K562 (cell line): Measurements from ENCODE around the gene OR52K1. TPM values are rescaled to one million over a fixed set of nuclear protein-coding genes. Genes with fewer than 3 reads are reported as not detected.

ENCODE experiments used
- ATAC-seq: fragments of 200-7000 bp; cut with Tn5 transposase; 3 replicates; pipeline ENCODE4 v1.9.1; 2020; ENCODE audit warnings: moderate library complexity
- BruUV-seq: library from RNA; stranded (reverse); fragments of 400-500 nt; replicated peaks from 2 replicates; lab custom pipeline; 2021; lab: Mats Ljungman, UMichigan
- CTCF ChIA-PET: fragments of 300-600 bp; formaldehyde crosslinking; extraction: SDS; loops from one replicate; lab custom pipeline; 2021; ENCODE audit warnings: low intra/inter-chr PET ratio; lab: Yijun Ruan, JAX
- POLR2A ChIA-PET: fragments of 300-600, 350-650 bp; sonication (Branson Sonifier 250); formaldehyde crosslinking; extraction: SDS; loops from one replicate; lab custom pipeline; 2021; ENCODE audit warnings: antibody characterized with exemption, inconsistent platforms; lab: Yijun Ruan, JAX
- DNase-seq, 4 experiments: peaks; one replicate each; pipeline versions ENCODE4 v3.0.0 to v3.0.0-alpha.2; 2011 to 2018; ENCODE audit warnings: low spot score in 3 of 4, mixed read lengths in 3 of 4; ENCODE audit errors: extremely low read depth in 1 of 4
- FAIRE-seq: peaks from 2 replicates; lab custom pipeline; 2011; peaks lifted over from hg19 to GRCh38; lab: Jason Lieb, UNC
- H2AFZ ChIP-seq: 2 replicates; pipeline ENCODE4 v1.6.0; 2011; ENCODE audit warnings: low read depth, low read length, control low read depth, inconsistent platforms
- H3K27ac ChIP-seq: fragments of 200-600 bp; 3 replicates; pipeline ENCODE4 v1.8.0; 2011; ENCODE audit warnings: low read depth, mild to moderate bottlenecking, control low read depth, inconsistent platforms, low read length, moderate library complexity, mixed read lengths; ENCODE audit errors: extremely low read depth
- H3K27me3 ChIP-seq, 2 experiments: fragments of 300-600 bp in 1 of 2; 2 replicates in 1 of 2; 3 replicates in 1 of 2; pipeline versions ENCODE4 v1.6.0 to v1.8.0; 2011; ENCODE audit warnings: inconsistent platforms in 2 of 2, low read length in 2 of 2, mild to moderate bottlenecking in 1 of 2, mixed read lengths in 1 of 2, moderate library complexity in 1 of 2; ENCODE audit not compliant: control insufficient read depth in 2 of 2, insufficient read depth in 2 of 2
- H3K36me3 ChIP-seq: fragments of 300-600 bp; 3 replicates; pipeline ENCODE4 v1.8.0; 2011; ENCODE audit warnings: mild to moderate bottlenecking, low read length, inconsistent platforms; ENCODE audit not compliant: control insufficient read depth, insufficient read depth
- H3K4me1 ChIP-seq, 2 experiments: fragments of 200-600 bp in 1 of 2; replicated peaks in 1 of 2; 2 replicates in 1 of 2; 3 replicates in 1 of 2; pipeline versions ENCODE4 v1.5.1 to v1.8.0; 2011; ENCODE audit warnings: inconsistent platforms in 2 of 2, low read length in 2 of 2, mild to moderate bottlenecking in 1 of 2, mixed read lengths in 1 of 2, moderate library complexity in 1 of 2; ENCODE audit not compliant: control insufficient read depth in 2 of 2, insufficient read depth in 2 of 2
- H3K4me2 ChIP-seq: 2 replicates; pipeline ENCODE4 v1.6.1; 2011; ENCODE audit warnings: low read length, control low read depth, inconsistent platforms, mixed read lengths; ENCODE audit not compliant: insufficient read depth
- H3K4me3 ChIP-seq: fragments of 200-600 bp; sonication (generic), shearing (Covaris generic); 2 replicates; pipeline ENCODE4 v1.5.1; 2016; ENCODE audit warnings: control low read depth, inconsistent platforms
- H3K79me2 ChIP-seq: fragments of 200-600 bp; 3 replicates; pipeline ENCODE4 v1.8.0; 2011; ENCODE audit warnings: low read length, inconsistent platforms; ENCODE audit not compliant: control insufficient read depth, insufficient read depth
- H3K9ac ChIP-seq, 2 experiments: 2 replicates each; pipeline versions ENCODE4 v1.6.0 to v1.6.1; 2011; ENCODE audit warnings: low read depth in 2 of 2, low read length in 2 of 2, control low read depth in 1 of 2, inconsistent platforms in 1 of 2, mild to moderate bottlenecking in 1 of 2, mixed read lengths in 1 of 2; ENCODE audit not compliant: insufficient read depth in 1 of 2
- H3K9me1 ChIP-seq: one replicate; pipeline ENCODE4 v1.6.0; 2011; ENCODE audit warnings: inconsistent platforms, mild to moderate bottlenecking, low read length, moderate library complexity; ENCODE audit not compliant: control insufficient read depth, insufficient read depth
- H3K9me3 ChIP-seq: replicated peaks from 2 replicates; pipeline ENCODE4 v1.5.1; 2011; ENCODE audit warnings: low read depth, low read length, inconsistent platforms; ENCODE audit not compliant: control insufficient read depth, insufficient read depth
- H4K20me1 ChIP-seq: replicated peaks from 2 replicates; pipeline ENCODE4 v1.6.1; 2011; ENCODE audit warnings: low read length, inconsistent platforms, mixed read lengths; ENCODE audit not compliant: control insufficient read depth, insufficient read depth
- CGGBP1 ChIP-seq: fragments of 250-450 bp; sonication (Bioruptor Pico); IDR thresholded peaks from 2 replicates; pipeline ENCODE4 v1.9.0; 2021; ENCODE audit warnings: mild to moderate bottlenecking
- GTF2A2 ChIP-seq: IDR thresholded peaks from 2 replicates; pipeline ENCODE4 v1.6.1; 2016; ENCODE audit warnings: mild to moderate bottlenecking, missing genetic modification characterization, missing compliant biosample characterization
- HES1 ChIP-seq: fragments of 450-650 bp; IDR thresholded peaks from 2 replicates; pipeline ENCODE4 v1.6.1; 2016; ENCODE audit warnings: low read depth, mild to moderate bottlenecking, moderate library complexity
- SRSF7 ChIP-seq: fragments of 200-400 bp; formaldehyde crosslinking; optimal IDR thresholded peaks from 2 replicates; pipeline ENCODE3; 2017; ENCODE audit warnings: mild to moderate bottlenecking, low read depth, low read length
- WGBS: fragments of 100-300 bp; shearing (Covaris generic); methylation state at CpG from one replicate; pipeline ENCODE4 v1.1.6; 2016; ENCODE audit warnings: low coverage, mixed read lengths; ENCODE audit not compliant: insufficient coverage; ENCODE audit errors: missing lambda C conversion rate; 5-methylcytosine and 5-hydroxymethylcytosine counted together
- in situ Hi-C: fragments of 300-500 bp; cut with MboI; formaldehyde crosslinking; loops from 4 replicates; pipeline ENCODE4 v1.15.0; 2018; ENCODE audit warnings: inconsistent platforms, mixed read lengths
- intact Hi-C: fragments of 100-400 bp; cut with micrococcal nuclease; formaldehyde crosslinking; loops from 2 replicates; pipeline ENCODE4 v1.14.2; 2022
- polyA plus RNA-seq, 8 experiments: library from polyadenylated mRNA; depleted of rRNA in 4 of 8; stranded (reverse) in 5 of 8; unstranded in 3 of 8; fragments of >200 nt; fragmentation: Nextera tagmentation in 2 of 8; fragmentation: Illumina TruSeq in 1 of 8; extraction: Ambion mirVana in 2 of 8; extraction: Trizol in 1 of 8; gene quantifications; 2 replicates each; pipeline versions ENCODE4 v1.2.1 to v1.2.3, GENCODE V29; 2011 to 2014; ENCODE audit warnings: inconsistent platforms in 1 of 8, missing spikeins in 1 of 8
- total RNA-seq, 7 experiments: library from RNA; depleted of rRNA in 6 of 7; stranded (reverse); fragments of >200 nt in 6 of 7; fragmentation: Illumina TruSeq in 2 of 7; extraction: Trizol in 2 of 7; gene quantifications; 2 replicates each; pipeline versions ENCODE4 v1.2.1 to v1.2.3, GENCODE V29; 2011 to 2021; ENCODE audit warnings: low replicate concordance in 1 of 7

OR52K1 gene
- total and polyA plus RNA-seq, 9 of the 15 experiments (the other 6 are each of a cell fraction or from before 2014, with no cell fraction given) = not detected

GRCh38 chr11:4467811-4468606, 14.4 kb upstream of the OR52K1 start:
- Histone ChIP-seq H3K4me1 (no peaks in the 10 kb centered on the region), H3K4me2 (no peak overlapping the region), H3K36me3 (no peaks in the 10 kb centered on the region), H2AFZ (no peak overlapping the region), H4K20me1 (no peaks in the 10 kb centered on the region), H3K9me1 (no peaks in the 10 kb centered on the region), H3K4me3 (no peak overlapping the region), H3K27me3 (peaks cover 0 to 9% of the 10 kb centered on the region in 2 experiments; a peak in 1 of 5 replicates), H3K9me3 (no peaks in the 10 kb centered on the region), H3K9ac (no peak overlapping the region), H3K27ac (no peak overlapping the region), H3K79me2 (no peaks in the 10 kb centered on the region)
- FAIRE-seq (no peak), ATAC-seq (no peak), DNase-seq (no peak)
- intact Hi-C loops (no loop called here), in situ Hi-C loops (no loop called here)
- ChIA-PET CTCF (no interaction called here), POLR2A (interaction anchor here (0.6 kb wide), 1 partner anchor 9 kb away, joined by 5 read pairs; no protein-coding TSS in a partner anchor)
- WGBS = 0% methylated on average over 3 of the region's 3 CpGs
- TF ChIP-seq GTF2A2 (no peak), HES1 (no peak), CGGBP1 (CRISPR knock-in tag) (no peak), SRSF7 (no peak)
- no TSS peak for BruUV-seq
